HG03159 (cell line): ENCODE measurements around the gene CTSH.
"Not testable (repeated sequence)": the region's sequence is repeated elsewhere in the genome, so short reads cannot be mapped to it uniquely, and the experiment has no call there.

Experiments used
- ATAC-seq: cut with Tn5 transposase; IDR thresholded peaks from one replicate; pipeline ENCODE4 v1.9.1; 2021; ENCODE audit warnings: mild to moderate bottlenecking, moderate library complexity; ENCODE audit not compliant: unreplicated experiment

The CTSH gene

GRCh38 chr15:78898540-78898939 lies 46.3 kb downstream of the CTSH start:
- no peak for ATAC-seq

- no peak for ATAC-seq
These were observed 49.4 kb downstream of the CTSH start for GRCh38 chr15:78895471-78895870.

DNA sequence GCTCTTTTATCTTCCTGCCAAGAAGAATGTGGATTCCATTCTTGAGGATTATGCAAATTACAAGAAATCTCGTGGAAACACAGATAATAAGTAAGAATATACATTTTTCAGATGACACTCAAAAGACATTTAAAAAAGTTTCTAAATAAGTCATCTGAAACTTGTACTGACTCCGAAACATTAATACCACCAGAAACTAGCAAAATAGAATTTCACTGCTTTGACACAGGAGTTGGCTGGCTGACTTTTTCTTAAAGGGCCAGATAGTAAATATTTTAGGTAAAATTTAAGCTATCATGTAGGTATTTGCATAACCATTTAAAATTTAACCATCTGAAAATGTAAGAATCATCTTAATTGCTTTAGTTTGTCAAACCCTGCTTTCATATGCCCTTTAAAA lies 51.3 kb downstream of the CTSH start:
- no peak for ATAC-seq

GRCh38 chr15:78889000-78889399 lies 55.8 kb downstream of the CTSH start:
- no peak for ATAC-seq

DNA sequence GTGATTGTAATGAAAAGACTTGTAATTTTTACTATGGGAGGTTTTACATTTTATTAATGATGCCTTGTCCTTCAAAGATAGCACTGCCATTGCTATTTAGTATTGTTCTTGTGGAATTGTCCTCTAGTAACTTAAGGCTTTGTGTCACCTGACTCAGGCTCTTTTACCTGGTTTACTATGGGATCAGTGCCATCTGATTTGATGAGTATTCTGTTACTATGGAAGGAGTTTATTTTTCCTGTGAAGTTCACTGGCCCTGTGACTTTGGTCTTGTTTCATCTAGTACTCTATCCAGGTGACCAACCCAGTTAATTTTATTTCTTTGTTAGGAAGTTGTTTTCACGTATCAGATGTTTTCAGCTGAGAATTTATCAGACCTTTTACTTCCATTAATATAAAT lies 63.2 kb downstream of the CTSH start:
- no peak for ATAC-seq

DNA sequence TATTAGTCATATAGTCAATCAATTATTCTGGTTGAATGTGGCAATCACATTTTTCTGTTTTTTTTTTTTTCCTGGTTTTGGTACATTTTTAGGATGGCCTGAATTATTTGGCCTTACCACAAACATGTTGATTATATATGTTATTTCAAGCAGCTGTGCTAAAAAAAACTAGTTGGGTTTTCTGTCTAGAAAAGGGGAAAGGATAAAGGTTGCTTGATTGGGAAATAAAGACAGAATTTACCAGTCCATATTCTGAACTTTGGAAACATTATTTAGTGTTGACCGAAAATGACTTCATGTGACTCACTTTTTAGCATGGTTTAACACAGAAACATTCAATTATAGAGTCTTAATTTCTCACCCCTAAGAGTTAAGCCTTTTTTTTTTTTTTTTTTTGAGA lies 64.0 kb downstream of the CTSH start:
- ATAC-seq, result no peak

GRCh38 chr15:78880242-78880533 lies 64.7 kb downstream of the CTSH start:
- ATAC-seq, result no peak

GRCh38 chr15:78879517-78880241 lies 65.2 kb downstream of the CTSH start:
- no peak for ATAC-seq

DNA sequence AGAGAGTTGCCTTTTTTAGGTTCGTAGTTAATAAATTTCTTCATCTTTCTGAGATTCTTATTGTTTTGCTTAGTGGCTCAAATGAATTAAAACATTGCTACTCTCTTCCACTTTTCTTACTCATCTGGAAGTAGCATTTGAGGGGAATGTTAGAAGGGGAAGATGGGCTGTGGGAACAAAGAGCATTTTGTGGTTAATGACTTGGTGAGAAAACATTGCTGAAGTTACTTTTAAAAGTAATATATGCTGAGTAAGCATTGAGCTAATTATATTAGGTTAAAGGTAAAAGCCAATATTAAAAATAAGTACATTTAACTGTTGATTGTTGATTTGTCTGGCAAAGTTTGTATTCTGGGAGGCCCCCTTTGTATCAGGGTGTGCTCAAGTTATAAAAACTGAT lies 66.5 kb downstream of the CTSH start:
- ATAC-seq, result no peak

DNA sequence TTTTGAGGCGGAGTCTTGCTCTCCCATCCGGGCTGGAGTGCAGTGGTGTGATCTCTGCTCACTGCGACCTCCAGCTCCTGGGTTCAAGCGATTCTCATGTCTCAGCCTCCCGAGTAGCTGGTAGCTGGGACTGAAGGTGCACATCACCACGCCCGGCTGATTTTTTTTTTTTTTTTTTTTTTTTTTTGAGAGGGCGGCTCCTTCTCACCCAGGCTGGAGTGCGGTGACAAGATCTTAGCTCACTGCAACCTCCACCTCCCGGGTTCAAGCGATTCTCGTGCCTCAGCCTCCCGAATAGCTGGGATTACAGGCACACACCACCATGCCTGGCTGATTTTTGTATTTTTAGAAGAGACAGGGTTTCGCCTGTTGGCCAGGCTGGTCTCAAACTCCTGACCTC lies 67.9 kb downstream of the CTSH start:
- ATAC-seq, result not testable (repeated sequence)

DNA sequence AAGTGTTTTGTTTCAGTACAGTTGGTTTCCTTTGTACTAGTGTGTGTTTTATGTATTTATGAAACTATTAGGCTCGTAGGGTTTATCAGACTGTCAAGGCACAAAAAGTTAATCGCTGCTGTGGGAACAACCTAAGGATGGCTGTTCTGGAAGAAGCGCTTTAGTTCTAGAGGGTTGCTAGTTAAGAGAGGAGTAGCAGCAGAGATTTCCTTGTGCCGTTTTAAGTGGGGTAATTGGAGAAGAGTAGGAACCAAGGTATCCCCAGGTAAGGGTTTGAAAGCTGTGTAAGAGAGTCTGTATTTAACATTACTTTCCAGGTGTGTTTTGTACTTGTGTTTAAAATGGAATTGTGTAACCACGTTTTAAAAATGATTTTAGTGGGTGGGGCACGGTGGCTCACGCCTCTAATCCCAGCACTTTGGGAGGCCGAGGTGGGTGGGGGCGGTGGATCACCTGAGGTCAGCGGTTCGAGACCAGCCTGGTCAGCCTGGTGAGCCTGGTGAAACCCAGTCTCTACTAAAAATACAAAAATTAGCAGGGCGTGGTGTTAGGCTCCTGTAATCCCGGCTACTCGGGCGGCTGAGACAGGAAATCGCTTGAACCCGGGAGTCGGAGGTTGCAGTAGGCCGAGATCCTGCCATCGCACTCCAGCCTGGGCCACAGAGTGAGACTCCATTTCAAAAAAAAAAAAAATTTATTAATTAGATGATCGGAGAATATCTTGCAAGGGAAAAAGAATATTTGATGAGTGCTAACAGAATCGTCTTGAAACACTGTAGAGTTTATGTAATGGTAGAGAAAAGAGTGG lies 69.5 kb downstream of the CTSH start:
- no peak for ATAC-seq

DNA sequence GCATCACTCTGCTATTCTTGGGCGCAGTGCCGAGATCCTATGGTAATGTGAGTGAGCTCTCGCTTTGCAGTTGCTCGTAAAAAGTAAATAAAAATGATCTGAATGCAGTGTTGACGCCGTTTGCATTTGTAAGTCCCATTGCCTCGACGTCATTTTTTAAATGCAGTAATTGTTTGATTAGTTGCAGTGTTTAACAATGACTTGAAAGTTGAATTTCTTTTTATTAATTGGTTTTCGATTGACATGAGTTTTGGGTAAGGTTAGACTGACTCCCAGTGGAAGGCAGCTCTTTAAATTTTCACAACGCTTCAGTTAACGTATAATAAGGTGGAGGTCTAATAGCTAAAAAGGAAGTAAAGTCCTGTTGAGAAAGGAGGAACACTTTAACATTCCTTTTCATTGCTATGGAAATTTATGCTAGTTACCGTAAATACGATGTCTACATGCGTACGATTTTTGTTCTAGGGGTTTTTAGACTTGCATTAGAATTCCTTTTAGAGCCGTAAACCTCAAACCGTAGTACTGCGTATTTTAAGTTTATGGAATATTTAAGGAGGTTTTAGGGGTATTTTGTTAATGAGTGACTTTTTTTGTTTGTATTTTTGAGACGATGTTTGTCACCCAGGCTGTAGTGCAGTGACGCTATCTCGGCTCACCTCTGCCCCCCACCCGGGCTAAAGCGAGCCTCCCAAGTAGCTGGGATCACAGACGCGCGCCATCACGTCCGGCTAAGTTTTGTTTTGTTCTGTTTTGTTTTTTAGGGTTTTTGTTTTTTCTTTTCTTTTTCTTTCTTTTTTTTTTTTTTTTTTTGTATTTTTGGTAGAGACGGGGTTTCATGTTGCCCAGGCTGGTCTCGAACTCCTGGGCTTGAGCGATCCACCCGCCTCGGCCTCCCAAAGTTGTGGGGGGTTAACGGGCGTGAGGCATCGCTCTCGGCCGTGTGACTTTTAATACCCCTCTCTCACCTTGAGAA lies 70.8 kb downstream of the CTSH start:
- ATAC-seq, result no peak

DNA sequence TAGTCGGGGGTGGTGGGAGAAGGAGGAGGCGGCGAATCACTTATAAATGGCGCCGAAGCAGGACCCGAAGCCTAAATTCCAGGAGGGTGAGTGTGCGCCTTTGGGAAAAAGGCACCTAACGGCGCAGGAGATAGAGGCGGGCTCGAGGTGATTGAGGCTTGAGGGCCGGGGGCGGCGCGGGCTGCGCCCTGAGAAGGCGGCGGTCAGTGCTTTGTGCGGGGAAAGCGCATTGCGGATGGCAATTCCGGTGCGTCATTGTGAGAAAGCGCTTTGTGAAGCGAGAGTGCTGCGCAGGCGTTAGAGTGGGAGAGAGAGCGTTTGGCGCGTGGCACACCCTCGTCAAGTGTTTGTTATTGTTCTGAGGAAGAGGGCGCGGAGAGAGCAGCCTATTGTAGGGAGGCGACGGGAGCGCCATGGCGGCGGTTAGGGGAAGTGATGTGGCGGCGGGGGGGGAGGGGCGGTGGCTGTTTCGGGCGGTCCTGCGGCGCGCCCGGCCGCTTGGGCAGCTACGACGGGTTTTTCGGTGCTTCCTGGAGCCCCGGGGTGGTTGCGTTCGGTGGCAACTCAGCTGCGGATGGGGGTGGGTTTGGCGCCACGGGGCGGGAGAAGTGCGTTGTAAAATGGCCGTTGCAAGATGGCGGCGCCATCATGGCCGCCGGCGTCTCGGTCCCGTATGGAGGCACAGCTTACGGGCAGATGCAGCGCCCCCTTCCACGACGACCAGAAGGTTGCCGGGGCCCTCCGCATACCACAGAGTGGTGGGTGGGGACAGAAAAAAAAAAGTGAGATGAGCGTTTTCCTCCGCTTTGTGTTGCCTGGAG lies 71.7 kb downstream of the CTSH start:
- peak; percentile 66 for ATAC-seq

DNA sequence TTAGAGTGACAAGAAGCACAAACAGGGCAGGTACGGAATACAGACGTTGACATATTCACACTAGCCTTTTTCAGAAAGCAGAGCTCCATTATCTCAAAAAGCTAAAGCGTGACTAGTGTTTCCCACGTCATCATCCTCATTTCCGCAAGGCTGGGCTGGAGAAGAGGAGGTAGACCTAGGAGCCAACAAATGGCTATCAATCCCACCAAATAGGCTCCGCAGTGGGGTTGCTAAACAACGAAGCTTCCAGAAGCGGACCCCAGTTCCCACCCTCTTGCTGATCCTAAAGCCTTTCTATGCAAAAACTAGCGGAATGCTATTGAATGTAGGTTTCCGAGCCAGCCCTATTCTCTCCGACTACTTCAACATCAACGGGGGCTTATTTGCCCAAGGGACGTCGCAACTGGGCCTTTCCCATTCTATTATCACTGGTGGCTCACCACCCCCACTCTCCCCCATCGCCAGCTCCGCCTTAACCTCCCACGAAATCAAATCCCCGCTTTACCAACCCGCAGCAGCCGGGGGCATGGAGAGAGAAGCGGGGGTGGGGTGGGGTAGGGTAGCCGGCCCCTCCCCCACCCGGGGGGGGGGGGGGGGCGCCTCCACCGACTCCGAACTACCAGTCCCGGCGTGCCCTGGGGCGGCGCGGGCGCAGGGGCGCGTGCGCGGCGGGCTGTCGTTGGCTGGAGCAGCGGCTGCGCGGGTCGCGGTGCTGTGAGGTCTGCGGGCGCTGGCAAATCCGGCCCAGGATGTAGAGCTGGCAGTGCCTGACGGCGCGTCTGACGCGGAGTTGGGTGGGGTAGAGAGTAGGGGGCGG lies 72.5 kb downstream of the CTSH start, which contains the start of gene MORF4L1:
TSS of gene MORF4L1 (plus strand) at position 736 of the 817 bp plus-strand sequence. CDS start 128 bp downstream, outside the sequence.
- ATAC-seq, result peak; percentile 72

DNA sequence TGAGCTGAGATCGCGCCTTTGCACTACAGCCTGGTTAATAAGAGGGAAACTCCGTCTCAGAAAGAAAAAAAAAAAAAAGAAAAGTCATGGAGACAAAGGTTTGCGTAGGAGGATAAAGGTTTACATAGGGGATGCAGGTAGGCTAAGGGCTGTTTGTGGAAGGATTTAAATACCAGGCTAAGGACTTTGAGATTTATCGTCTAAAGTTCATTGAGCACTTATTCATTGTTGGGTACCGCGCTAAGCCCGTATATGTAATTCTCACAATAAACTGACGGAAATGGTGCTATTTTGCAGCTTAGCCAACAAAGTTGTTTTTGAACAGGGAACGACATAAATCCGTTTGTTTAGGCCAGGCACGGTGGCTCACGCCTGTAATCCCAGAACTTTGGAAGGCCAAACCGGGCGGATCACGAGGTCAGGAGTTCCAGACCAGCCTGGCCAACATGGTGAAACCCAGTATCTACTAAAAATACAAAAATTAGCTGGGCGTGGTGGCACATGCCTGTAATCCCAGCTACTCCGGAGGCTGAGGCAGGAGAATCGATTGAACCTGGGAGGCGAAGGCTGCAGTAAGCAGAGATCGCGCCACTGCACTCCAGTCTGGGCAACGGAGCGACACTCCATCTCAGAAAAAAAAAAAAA lies 73.2 kb downstream of the CTSH start:
- ATAC-seq, result not testable (repeated sequence)
